HG03520 (cell line): ENCODE results near the gene DSG2.
"Not testable (repeated sequence)": the region's sequence is repeated elsewhere in the genome, so short reads cannot be mapped to it uniquely, and the experiment has no call there.

Experiments
- ATAC-seq: cut with Tn5 transposase; IDR thresholded peaks from one replicate; pipeline ENCODE4 v1.9.1; 2021; ENCODE audit warnings: mild to moderate bottlenecking, moderate library complexity; ENCODE audit not compliant: unreplicated experiment

The DSG2 gene

DNA sequence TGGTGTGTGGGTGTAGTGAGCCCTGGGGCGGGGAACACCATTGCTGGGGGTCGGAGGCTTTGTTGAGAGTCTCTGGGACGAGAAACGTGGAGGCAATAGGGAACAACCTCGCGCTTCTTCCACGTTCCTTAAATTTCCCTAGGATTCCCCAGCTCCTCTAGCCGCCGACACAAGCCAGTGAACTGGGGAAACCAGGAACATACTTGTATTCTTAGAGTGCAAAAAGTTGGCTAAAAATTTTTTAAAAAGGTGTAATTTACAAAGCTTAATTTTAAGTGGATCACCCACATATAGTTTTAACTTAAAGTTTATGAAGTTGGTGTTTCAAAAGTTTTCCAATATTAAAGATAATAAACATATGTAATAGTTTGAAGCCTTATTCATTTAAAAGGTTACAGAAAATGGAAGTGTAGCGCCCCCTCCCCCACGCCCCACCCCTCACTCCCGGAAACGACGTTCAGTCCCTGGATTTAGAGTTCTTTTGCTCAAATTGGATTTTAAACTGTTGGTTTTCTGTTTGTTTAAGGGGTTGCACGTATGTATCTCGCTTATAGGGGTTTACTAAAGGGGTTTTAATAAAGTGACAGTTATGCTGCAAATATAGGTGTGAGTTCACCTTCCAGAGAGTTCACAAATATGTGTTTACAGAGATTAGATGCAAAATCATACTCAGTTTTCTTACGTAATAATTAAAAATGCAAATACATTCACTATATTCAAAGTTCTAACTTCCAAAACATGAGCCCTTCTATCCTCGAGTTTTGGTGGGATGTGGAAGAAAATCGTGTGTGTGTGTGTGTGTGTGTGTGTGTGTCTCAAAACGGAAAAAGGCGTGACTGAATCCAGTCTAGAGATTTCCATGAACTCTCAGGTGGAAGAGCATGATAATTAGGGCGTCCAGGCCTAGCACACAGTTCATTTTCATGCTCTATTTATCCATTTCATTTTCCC is 872 bp downstream of the DSG2 start:
- peak; percentile 8 for ATAC-seq

DNA sequence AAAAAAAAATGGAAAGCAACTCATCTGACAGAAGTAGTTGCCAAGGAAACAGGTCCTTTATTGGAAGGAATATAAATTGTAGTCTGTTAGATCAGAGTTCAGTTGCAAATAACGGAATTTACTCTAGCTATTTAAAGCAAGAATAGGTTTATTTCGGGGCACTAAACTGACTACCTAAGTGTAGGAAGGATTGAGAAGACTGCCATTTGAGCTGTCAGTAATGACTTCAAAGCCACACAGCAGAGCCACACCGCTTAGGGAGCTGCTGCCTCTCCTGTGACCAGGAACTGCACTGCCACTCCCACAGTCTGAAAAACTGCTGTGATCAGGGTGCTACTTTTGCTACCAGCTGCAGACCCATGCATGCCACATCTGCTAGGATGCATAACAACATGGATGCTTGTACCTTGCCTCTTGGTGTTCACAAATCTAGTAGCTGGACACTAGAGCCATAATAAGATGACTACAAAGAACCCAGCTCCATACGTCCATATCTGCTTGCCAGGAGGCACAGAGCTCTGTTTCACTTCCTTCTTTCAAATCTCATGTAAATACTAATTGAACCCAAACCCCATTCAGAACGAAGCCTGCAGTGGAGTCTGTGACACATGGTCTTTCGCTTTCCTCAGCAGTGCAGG is 2.2 kb downstream of the DSG2 start:
- ATAC-seq: peak; percentile 88

- ATAC-seq: no peak
Observed at GRCh38 chr18:31503011-31503410, 5.0 kb downstream of the DSG2 start.

DNA sequence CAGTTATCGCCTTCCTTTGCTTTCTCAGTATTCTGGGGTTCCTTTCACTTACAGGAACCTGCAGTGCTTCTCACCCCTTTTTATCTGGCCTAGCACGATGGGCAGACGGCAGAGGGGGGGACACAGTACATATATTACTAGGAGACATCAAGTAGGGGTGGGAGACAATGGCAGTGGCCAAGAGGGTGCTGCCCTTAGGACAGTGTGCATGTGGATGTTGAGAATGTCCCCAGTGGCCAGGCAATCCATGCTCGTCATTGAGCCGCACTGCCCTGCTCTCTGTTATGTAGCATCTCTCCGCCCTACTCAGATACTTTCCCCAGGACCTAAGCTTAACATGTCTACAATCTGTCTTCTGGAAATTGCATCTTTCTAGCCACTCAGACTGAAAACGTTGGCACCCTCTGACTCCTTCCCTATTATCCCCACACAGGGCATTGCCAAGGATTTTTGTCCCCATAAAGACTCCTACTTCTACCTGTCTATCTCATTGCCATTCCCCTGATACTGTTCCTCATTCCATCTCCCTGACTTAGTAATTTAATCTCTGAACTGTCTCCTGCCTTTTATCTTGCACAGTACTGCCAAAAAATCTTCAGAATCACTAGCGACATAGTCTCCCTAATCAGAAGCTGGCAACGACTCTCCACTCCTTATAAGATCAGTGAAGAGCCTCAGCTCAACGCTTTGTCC is 6.6 kb downstream of the DSG2 start:
- no peak for ATAC-seq

DNA sequence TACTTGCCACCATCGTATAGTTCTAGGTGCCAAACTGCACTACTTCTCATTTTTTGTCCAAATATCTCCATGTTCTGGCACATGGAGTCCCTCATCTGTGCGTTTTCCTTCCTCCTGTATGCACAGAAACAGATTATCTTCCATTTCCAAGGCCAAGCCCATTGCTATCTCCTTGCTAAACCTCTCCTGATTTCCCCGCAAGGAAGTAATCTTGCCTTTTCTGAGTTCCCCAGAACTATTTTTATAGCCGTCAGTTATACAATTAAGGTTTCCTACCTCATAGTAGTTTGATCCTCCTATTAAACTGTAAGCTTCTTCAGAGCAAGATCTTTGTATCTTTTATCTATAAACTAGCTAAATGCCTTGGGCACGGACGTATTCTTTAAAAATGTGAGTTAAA is 7.2 kb downstream of the DSG2 start:
- ATAC-seq: no peak

DNA sequence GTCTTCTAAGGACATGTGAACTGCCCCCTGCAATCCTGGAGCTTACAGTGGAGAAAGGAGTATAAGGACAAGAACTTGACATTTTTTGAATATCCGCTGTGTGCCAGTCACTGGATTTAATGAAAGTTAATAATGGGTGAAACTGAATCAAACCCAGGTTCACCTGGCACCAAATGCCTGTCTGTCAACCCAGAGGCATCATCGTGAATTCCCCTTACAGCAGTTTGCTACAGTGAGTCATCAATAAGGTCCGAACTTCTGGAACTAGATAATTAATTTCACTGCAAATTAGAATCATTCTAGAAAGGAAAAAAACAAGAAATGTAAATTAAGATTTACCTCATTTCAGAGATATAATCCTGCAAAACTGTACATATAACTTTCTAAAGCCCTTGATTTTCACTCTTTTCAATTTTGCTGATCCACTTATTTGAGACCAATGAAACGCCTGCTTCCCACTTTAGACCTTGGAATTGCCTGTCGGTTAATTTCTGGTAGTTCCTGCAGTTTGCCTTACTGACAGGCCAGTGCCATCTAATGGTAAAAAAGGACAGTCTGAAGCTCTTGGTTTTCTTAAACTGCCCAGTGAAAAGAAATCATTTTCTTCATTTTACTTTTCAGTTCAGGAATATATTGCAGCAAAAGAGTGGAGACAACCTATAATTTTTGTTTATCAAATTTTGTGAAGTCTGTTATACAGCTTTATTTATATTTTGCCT is 8.2 kb downstream of the DSG2 start:
- no peak for ATAC-seq

DNA sequence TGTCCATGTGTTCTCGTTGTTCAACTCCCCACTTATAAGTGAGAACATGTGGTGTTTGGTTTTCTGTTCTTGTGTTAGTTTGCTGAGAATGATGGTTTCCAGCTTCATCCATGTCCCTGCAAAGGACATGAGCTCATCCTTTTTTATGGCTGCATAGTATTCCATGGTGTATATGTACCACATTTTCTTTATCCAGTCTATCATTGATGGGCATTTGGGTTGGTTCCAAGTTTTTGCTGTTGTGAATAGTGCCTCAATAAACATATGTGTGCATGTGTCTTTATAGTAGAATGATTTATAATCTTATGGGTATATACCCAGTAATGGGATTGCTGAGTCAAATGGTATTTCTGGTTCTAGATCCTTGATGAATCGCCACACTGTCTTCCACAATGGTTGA is 9.1 kb downstream of the DSG2 start:
- not testable (repeated sequence) for ATAC-seq

GRCh38 chr18:31508781-31509180 is 10.8 kb downstream of the DSG2 start:
- ATAC-seq: no peak

DNA sequence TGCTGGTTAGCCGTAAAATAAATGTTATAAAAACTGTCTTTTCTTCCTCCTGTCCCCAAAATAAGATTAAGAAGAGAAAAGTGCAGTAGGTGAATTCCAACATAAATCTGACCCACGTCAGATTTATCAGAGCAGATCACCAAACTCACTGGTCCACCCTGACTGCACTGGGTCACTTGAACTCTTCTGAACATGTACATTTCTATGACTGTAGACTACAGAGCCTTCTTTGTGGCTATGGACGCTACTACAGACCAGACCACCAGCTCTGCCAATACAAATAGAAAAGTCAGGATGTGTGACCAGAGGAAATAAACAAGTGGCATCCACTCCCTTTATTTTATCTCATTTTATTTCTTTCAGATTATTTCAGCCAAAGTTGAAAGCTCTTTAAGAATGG is 11.6 kb downstream of the DSG2 start:
- ATAC-seq: no peak

DNA sequence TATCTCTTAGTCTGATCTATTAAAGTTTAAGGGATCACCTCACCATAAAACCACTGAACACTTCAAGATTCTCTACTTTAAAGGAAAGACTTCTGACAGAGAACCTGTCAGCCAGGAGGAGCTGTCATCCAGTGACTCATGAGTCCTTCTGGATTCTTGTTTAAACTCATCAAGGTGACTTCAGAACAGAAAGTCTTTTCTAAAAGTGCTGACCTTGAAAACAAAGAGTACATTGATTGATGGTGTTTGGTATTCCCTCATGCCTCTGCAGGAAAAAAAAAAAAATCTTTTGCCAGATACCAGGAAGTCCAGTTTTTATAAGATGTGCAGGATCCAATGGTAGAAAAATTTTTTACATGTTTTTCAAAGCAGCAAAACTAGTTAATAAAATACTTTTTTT is 12.3 kb downstream of the DSG2 start:
- no peak for ATAC-seq

DNA sequence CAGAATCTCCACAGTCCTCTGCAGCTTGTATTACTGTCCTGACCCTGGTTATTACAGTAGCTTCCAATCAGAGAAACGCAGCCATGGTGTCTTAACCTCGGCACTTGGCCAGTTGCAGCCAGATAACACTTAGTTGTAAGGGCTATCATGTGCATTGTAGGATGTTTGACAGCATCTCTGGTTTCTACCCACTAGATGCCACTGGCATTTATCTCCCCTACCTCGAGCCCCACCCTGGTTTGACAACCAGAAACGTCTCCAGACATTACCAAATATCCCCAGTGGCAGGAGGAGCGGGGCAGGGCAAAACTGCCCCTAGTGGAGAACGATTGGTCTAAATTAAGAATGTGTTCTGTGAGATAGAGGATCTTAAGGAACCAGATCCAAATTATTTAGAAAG is 13.1 kb downstream of the DSG2 start:
- ATAC-seq: no peak

GRCh38 chr18:31512203-31512764 is 14.3 kb downstream of the DSG2 start:
- ATAC-seq: no peak

- no peak for ATAC-seq
Observed at GRCh38 chr18:31513189-31513935, 15.4 kb downstream of the DSG2 start.

DNA sequence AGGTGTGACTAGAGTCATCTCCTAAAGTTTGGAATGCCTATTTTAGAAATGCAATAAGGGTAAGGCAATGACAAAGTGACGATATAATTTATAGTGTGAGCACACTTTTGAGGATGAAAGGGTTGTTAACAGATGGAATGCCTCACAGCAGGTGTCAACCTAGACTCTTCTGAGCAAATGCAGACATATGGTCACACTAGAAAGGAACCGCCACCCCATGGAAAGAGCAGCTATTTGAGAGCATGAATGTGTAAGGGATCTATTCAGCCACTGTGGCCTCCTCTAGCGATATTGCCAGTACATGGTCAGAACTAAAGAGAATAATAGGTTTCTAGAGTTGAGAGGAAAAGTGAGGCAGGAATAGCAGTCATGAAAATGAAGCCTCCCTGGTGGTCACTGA is 18.5 kb downstream of the DSG2 start:
- no peak for ATAC-seq

DNA sequence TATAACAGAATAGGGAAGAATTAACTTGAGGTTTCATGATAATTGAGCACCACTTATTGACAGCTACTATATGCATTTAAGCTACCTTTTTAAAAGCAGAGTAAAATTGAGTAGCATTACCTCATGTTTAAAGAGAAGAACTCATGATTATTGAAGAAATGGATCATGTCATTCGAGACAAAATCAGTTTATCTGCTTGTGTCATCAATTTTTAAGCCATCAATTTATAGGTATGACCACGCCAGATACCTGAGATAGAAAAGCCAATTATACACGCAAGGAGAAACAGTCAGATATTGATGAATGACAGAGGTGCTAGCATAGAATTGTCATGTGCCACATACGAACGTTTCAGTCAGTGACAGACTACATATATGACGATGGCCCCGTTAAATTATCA is 28.4 kb downstream of the DSG2 start:
- no peak for ATAC-seq

GRCh38 chr18:31533236-31533635 is 35.3 kb downstream of the DSG2 start:
- ATAC-seq: no peak

DNA sequence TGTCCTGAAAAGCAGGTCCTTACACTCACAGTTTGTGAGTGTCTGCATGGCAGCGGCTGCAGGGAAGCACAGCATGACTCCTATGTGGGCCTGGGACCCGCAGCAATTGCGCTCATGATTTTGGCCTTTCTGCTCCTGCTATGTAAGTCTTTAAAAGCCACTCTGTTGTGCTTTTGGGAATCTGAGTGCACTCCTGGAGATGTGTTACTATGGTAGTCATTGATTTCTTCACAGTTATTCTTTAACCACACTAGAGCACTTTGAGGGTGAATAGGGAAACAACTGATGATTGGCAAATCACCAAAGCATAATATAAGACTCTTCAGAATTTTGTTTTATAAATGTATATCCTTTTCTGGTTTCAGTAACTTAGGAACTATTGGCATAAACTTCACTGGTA is 40.9 kb downstream of the DSG2 start:
- ATAC-seq: no peak

GRCh38 chr18:31546476-31546875 is 48.5 kb downstream of the DSG2 start:
- no peak for ATAC-seq

- ATAC-seq: no peak
Observed at GRCh38 chr18:31548853-31549252, 50.9 kb downstream of the DSG2 start.

GRCh38 chr18:31549416-31549815 is 51.4 kb downstream of the DSG2 start:
- ATAC-seq: no peak
